HG03460 (cell line): ENCODE results near the gene CDCA5.

Source experiments
- ATAC-seq: cut with Tn5 transposase; IDR thresholded peaks from one replicate; pipeline ENCODE4 v1.9.1; 2021; ENCODE audit not compliant: unreplicated experiment

The CDCA5 gene

DNA sequence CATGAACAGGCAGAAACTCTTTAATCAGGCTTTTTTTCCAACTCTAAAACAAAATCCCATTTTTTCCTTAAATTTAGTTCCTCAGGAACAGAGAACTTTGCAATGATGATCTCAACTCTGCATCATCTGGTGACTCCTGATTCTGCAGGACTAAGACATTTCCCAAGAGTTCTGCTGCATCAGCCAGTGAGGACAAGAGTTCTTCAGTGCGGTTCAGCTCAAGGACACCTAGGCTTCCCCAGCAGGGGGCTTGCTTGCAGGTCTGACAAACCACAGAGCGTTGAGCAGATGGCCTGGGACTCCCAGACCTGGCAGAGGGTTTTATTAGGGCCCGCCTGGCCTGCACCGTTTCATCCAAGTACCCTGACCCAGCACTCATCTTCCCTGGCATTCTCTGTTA, 6.4 kb downstream of the CDCA5 start:
- no peak for ATAC-seq

GRCh38 chr11:65072631-65072966, 11.2 kb downstream of the CDCA5 start:
- ATAC-seq, result no peak

- ATAC-seq, result no peak
These were observed 11.8 kb downstream of the CDCA5 start for GRCh38 chr11:65071907-65072630.

DNA sequence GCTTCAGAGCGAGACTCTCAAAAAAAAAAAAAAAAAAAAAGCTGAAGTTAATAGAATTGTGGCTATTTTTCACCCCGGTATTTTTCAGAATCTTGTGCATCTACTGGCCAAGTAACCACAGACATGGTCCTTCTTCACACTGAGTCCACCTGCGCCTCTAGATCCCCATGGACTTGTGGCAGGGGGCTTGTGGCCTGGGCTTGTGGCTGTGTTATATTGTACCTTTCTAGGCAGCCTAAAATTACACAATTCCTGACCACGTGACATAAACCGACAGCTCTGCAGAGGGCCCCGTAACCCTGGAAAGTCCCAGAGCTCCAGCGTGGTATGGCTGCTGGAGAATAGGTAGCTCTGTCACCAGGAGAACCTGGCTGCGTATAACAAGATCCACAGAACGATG, 14.6 kb downstream of the CDCA5 start:
- ATAC-seq, result no peak

GRCh38 chr11:65067446-65067845, 16.4 kb downstream of the CDCA5 start:
- no peak for ATAC-seq

- no peak for ATAC-seq
These were observed 17.0 kb downstream of the CDCA5 start for GRCh38 chr11:65066805-65067291.

DNA sequence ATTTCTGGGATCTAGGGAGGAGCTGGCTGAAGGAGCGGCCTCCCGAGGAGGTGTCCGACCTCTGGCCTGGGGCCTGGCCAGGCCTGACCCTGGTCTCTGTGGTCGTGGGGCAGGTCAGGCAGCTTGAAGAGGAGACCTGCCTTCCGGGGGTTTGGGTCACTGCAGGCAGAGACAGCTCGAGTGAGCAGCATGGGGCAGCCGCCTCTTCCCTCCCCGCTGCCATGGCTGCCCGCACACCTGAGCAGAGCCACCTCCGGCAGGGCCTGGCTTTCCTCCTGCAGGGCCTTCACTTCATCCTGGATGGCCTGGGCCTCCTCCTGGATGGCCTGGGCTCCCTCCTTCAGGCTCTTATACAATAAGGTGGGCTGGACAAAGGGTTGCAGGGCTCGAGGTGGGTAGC, 17.5 kb downstream of the CDCA5 start:
- ATAC-seq, result no peak

- no peak for ATAC-seq
These were observed 18.0 kb downstream of the CDCA5 start for GRCh38 chr11:65065851-65066250.

- ATAC-seq, result no peak
These were observed 19.0 kb downstream of the CDCA5 start for GRCh38 chr11:65064847-65065240.

DNA sequence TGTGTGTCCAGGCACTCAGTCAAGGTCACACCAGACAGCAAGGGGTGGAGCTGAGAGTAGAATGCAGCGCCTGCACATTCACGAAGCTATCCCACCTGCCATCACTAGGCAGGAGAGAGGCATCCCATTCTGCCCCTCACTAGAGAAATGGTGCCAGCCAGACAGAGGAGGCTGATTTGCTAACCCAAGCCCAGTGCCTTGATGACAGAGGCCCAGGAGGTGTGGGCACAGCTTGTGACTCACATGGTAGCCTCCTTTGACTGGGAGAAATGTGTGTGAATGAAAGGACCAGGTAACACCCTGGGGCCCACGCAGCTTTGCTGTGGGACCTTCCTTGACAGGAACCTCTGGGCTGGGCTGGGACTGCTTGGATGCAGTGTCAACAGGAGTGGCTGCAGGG, 20.3 kb downstream of the CDCA5 start:
- no peak for ATAC-seq

GRCh38 chr11:65060913-65061408, 22.9 kb downstream of the CDCA5 start:
- no peak for ATAC-seq

DNA sequence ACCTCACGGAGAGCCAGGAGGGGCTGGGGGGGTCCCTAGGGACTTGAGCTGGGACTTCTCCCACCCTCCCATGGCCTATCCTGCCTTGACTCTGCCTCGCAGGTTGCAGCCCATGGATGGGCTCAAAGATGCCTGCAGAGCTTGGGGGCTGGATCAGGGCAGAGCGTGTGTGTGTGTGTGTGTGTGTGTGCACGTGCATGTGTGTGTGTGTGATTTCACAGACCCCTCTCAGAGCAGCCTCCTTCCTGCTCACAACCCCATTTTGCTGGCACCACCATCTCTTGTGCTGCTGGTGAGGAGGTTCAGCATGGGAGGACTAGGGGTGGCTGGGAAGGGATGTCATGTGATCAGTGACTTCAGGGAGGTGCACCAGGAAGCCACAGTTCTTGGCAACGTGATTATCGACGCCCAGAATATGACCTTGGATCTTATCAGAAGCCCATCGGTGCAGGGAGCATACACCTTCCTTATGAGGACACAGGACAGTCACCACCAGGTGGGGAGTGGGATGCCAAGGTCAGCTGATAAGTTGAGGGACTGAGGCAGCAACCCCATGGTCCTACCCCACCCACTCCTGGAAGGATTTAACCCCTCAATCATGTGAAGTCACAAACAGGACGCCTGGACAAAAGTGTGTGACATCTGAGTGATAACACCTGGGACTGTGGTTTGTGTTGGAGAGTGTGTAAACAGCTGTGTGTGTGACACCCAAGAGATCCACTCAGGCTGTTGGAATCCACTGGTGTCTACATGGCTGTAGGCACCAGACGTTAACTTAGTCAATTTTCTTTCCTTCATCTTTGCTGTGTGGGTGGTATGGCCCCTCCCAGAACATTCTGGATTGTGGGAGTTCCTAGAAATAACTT, 23.6 kb downstream of the CDCA5 start:
- ATAC-seq, result no peak

DNA sequence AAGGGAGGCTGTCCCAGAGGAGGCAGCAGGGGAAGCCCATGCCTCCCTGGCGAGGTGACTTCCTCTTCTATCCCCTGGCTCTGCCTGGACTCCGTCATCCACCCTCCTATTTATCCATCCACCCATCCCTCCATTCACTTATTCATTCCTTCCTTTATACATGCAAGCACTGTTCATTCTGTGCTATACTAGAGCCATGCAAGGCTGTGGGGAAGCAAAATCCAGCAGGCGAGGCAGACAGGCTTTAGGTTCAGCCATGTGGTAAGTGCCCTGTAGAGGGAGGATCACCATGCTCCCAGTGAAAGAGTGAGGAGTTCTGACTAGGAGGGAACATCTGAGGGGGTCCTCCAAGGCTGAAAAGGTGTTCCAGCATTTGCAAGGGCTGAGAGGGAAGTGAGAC, 24.3 kb downstream of the CDCA5 start:
- no peak for ATAC-seq

DNA sequence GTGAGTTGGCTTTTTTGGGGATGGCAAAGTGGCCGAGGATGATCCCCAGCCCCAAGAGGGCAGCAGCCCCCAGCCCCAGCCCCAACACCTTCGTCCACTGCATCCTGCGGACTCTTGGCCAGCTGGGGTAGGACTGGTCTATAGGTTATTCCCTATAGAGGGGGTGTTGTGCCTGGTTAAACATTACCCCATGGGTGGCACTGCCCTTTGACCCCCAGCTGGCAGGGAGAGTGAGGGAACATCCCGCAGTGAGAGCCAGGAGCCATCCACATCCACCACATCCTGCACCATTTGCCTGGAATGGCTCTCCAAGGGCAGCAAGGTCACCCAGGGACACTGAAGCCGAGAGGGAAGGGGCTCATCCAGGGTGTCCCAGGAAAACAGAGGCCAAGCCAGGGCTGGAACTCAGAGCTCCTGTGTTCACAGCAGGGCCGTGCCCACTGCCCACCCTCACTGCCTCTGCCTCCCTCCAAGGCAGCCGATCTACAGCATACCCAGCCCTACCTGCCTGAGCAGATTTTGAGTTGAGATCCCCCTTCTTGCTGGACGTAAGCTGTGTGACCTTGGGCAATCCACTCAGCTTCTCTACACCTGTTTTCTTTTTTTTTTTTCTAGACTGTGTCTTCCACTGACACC, 25.3 kb downstream of the CDCA5 start, which contains the start of gene NAALADL1:
TSS of gene NAALADL1 (minus strand) at position 135 of the 636 bp plus-strand sequence. CDS start at position 103, 32 bp downstream.
- ATAC-seq, result no peak

DNA sequence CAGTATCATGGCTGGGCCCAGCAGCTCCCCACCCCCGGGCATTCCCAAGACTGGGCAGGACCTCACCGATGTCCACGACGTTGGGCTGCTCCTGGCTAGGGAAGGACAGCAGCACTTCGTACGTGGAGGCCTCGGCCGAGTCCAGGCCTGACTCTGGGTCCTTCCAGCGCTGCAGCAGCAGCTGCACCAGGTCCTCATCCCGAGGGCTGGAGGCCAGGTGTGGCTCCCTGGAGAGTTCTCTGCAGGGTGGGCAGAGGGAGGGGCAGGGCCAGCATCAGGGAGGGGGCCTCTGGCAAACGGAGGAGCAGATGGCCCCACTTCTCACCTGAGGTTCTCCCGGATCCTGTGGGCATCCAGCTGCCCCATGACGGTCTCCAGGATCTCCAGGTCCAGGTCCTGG, 25.8 kb downstream of the CDCA5 start:
- no peak for ATAC-seq

- ATAC-seq, result no peak
These were observed 26.3 kb downstream of the CDCA5 start for GRCh38 chr11:65057526-65057925.

DNA sequence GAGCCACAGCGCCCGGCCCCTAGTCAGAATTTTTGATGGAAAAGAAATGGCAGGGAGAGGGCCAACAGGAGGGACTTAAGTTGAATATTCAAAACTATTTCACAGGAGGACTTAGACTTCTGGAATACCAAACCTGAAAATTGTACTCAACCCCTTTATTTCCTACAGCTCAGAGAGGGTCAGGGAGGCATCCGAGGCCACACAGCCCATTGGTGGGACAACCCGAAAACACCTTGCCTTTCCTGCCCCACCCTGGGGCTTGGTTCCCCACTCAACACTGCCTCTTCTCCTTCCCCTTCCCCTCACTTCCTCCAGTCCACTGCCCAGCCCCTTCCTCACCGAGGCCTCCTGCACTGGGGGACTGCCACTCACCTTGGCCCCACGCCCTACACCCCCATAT, 26.8 kb downstream of the CDCA5 start:
- ATAC-seq, result no peak

DNA sequence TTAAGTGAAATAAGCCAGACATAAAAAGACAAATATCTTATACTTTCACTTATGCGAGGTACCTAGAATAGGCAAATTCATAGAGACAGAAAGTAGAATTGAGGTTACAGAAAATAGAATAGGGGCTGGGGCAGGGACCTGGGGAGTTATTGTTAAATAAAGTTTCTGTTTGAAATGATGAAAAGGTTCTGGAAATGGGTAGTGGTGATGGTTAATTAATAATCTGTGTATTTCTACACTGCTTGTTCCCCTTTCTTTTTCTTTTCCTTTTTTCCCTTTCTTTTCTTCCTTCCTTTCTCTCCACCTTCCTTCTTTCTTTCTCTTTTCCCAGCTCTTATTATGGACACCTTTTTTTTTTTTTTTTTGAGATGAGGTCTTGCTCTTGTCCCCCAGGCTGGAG, 28.3 kb downstream of the CDCA5 start:
- ATAC-seq, result no peak

DNA sequence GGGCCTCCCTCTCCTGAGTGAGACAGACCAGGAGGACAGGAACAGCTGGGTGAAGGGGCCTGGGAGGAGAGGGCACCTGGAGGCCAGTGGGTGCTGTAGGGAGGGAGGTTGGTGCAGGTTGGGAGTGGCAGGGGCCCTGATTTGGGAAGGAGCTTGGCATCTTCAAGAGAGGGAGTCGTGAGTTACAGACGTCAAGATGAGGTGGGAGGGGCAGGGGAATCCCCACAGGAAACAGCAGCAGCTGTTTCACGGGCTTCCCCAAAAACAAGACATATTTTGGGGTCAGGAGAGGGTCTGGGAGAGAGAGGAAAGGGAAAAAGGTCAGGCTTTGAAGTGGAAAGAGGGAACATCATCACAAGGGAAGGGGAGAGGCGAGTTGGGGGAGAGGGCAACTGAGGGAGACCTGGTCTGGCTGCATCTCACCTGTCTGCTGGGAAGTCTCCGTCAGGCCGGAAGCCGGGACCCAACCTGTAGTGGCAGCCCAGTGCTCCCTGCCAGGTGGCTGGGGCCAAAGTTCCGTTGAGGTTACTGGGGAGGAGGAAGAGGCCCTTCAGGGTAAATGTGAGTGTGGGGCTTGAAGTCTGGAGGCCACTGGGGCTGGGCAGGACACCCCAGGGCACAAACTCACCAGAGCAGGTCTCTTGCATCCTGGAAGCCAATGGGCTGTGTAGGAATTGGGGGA, 29.9 kb downstream of the CDCA5 start:
- ATAC-seq, result no peak

GRCh38 chr11:65051398-65051858, 32.4 kb downstream of the CDCA5 start:
- ATAC-seq, result no peak
